T-helper 17 cell (primary cell): Measurements from ENCODE around the gene THSD4. TPM values are rescaled to one million over a fixed set of nuclear protein-coding genes. Genes with fewer than 3 reads are reported as not detected.

ENCODE experiments used
- ATAC-seq: fragments of 150-1000 bp; cut with Tn5 transposase; 2 replicates; pipeline ENCODE4 v1.10.0; 2021; ENCODE audit warnings: mild to moderate bottlenecking, moderate library complexity
- DNase-seq, 3 donors: peaks; one replicate each; pipeline versions ENCODE4 v3.0.0 to v3.0.0-alpha.2; 2020 to 2021
- H3K9me3 ChIP-seq: one replicate; pipeline ENCODE4 v1.7.0; 2013; ENCODE audit warnings: low read length, mild to moderate bottlenecking; ENCODE audit not compliant: control insufficient read depth, poor library complexity, severe bottlenecking
- H3K27ac Mint-ChIP-seq: one replicate; pipeline ENCODE4 v1.8.0; 2022; ENCODE audit warnings: mild to moderate bottlenecking, moderate library complexity, mixed read lengths
- H3K27me3 Mint-ChIP-seq: one replicate; pipeline ENCODE4 v1.8.0; 2022; ENCODE audit warnings: mixed read lengths
- H3K36me3 Mint-ChIP-seq: one replicate; pipeline ENCODE4 v1.8.0; 2022; ENCODE audit warnings: low read depth, mixed read lengths
- H3K4me1 Mint-ChIP-seq: one replicate; pipeline ENCODE4 v1.8.0; 2022; ENCODE audit warnings: mild to moderate bottlenecking, mixed read lengths
- H3K4me3 Mint-ChIP-seq: one replicate; pipeline ENCODE4 v1.8.0; 2022; ENCODE audit warnings: mild to moderate bottlenecking, moderate library complexity, mixed read lengths
- total RNA-seq, 4 donors: library from RNA in 2 of 4; stranded (reverse) in 2 of 4; gene quantifications; one replicate each; pipeline ENCODE4 v1.2.3 and lab custom pipeline; 2022 to 2026

Gene THSD4
- total RNA-seq, 2 donors from 2014 or later, result not detected

DNA sequence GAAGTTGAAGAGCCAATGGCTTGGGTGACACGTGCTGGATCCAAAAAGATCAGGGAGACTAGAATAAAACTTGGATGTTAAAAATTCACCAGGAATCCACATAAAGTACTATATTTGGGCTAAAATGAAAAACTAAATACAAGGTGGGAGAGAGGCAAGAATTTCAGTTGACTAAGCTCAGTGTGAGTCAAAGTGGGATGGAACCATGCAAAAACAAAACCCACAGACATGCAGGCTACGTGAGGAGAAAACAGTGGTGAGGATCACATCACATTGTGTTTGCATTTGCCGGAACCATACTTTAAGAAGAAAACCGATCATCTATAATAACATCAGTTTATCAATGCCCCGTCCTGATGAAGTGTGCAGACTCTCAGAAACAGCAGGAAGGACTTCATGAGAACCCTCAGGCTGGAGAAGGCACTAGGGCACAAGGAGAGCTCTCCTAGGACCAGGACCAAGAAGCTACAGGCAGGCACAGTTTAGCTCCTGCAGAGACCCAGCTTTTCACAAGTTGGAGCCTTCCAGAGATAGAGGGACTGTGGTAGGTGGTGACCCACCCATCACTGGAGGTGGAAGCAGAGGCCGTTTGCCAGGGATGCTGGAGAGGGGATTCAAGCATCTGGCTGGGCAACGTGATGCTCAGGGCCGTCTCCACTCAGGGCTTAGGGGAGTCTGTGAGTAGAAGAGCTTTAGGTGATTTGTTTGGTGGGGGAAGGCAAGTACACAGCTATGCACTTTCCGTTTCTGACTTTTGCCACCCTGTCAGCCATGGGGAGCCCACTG lies 666.1 kb downstream of the THSD4 start:
- H3K9me3 ChIP-seq, result no peaks in the 10 kb centered on the region
- no peak overlapping the region for H3K4me3 Mint-ChIP-seq
- DNase-seq, result no peak
- H3K27ac Mint-ChIP-seq, result no peak overlapping the region
- peaks cover 7% of the 10 kb centered on the region for H3K4me1 Mint-ChIP-seq
- ATAC-seq, result no peak
- H3K36me3 Mint-ChIP-seq, result no peaks in the 10 kb centered on the region
- peaks cover 41% of the 10 kb centered on the region for H3K27me3 Mint-ChIP-seq

DNA sequence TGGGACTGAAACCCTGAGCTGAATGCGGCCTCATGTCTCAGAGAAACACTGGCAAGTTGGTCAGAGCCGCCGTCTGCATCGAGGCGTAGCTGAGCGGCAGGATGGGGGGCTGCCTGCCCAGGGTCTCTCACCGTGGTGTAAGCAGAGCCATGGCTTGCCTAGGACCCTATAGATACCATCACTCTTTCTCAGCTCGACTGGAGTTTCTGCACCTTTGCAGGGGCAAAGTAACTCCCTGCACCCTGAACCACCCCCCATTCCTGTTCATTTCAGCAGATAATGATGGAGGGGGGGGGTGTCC lies 666.6 kb downstream of the THSD4 start:
- Mint-ChIP-seq H3K27ac (no peak overlapping the region), H3K36me3 (no peaks in the 10 kb centered on the region), H3K4me3 (no peak overlapping the region), H3K27me3 (peaks cover 41% of the 10 kb centered on the region), H3K4me1 (peaks cover 7% of the 10 kb centered on the region)
- no peaks in the 10 kb centered on the region for H3K9me3 ChIP-seq
- ATAC-seq (no peak), DNase-seq (no peak)

DNA sequence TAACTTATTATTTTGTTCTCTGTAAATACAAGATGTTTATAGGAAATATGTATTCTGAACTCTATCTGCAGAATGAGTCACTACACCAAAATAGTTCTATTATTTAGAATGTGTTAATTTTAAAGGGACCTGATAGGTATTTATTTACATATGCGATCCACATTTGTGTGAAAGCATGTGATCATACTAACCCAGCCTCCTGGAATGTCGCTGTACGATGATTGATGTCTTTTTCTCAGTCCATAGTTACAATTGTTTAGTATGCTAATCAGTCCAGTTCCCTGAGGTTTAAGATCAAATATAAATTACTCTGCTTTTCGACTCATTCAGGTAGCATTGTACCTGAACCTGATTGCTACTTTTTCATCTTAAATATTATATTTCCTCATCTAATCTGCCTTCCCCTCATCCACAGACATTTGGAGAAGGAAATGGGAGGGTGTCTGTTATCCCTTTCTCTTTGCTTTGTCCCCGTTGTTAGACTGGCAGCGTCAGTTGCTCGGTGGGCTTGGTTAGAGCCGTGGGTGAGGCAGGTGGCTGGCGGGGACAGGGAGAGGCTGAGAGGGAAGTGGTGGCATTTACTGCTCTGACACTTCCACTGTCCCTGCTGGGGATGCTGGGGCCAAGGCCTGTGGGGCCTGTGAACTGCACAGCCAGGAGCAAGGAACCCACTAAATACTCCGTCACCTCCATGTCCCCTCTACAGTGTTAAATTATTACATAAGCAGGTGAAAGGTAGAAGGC lies 667.3 kb downstream of the THSD4 start:
- no peak for DNase-seq
- H3K4me1 Mint-ChIP-seq, result peaks cover 7% of the 10 kb centered on the region
- ATAC-seq, result no peak
- peaks cover 45% of the 10 kb centered on the region for H3K27me3 Mint-ChIP-seq
- no peaks in the 10 kb centered on the region for H3K9me3 ChIP-seq
- no peaks in the 10 kb centered on the region for H3K36me3 Mint-ChIP-seq
- H3K27ac Mint-ChIP-seq, result no peak overlapping the region
- H3K4me3 Mint-ChIP-seq, result no peak overlapping the region

DNA sequence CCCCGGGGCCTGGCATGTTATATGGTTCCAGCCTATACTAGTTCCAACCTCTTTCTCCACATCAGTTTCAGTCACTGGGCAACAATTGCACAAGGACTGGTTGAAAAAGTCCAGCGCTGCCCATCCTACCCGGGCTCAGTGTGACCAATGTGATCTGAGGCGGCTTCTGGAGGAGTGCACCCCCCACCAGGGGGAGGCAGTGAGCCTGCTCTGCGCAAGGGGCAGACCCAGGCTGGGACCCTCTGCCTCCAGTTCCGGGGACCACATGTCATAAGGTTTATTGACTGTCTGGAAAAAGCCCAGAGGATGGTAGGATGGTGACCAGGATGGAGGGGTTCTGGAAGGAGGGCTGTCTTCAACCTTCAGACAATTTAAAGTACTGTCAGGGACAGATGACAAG lies 669.4 kb downstream of the THSD4 start:
- no peak overlapping the region for H3K27ac Mint-ChIP-seq
- H3K36me3 Mint-ChIP-seq, result no peaks in the 10 kb centered on the region
- no peaks in the 10 kb centered on the region for H3K9me3 ChIP-seq
- peaks cover 7% of the 10 kb centered on the region for H3K4me1 Mint-ChIP-seq
- H3K4me3 Mint-ChIP-seq, result no peak overlapping the region
- ATAC-seq, result no peak
- no peak for DNase-seq
- peaks cover 45% of the 10 kb centered on the region for H3K27me3 Mint-ChIP-seq

DNA sequence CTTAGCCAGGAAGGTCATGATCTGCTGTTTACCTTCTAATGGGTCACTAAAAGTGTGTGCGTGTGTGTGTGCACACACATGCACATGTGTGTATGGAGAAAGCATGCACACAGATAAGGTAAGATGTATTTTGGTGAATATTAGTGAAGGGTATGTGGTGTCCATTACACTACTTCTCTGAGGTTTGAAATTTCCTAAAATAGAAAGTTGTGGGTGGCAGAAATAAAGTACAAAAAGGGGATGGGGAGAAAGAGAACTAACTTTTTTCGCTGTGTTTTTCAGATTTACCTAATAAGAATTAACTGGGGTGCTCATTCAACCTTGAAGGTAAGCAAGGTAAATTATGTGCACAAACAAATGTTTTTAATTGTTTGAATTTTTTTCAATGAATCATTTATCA lies 670.7 kb downstream of the THSD4 start:
- no peak overlapping the region for H3K27ac Mint-ChIP-seq
- H3K4me1 Mint-ChIP-seq, result peaks cover 2% of the 10 kb centered on the region

DNA sequence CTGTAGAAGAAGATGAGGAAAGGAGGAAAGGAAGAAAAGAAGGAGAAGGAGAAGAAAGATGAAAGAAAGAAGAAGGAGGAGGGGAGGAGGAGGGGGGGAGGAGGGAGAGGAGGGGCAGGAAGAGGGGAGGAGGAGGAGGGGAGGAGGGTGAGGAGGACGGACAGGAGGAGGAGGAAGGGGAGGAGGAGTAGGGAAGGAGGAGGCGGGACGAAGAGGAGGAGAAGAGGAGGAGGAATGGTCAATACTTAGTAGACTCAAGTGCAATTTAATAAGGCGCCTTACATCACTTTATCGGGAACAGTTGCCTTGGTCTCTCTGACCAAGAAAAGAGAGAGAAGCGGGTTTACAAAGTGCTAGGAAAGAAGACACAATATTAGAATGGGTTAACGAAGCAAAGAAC lies 671.4 kb downstream of the THSD4 start:
- Mint-ChIP-seq H3K4me3 (no peak overlapping the region), H3K4me1 (peaks cover 2% of the 10 kb centered on the region), H3K27ac (no peak overlapping the region), H3K36me3 (no peaks in the 10 kb centered on the region), H3K27me3 (peaks cover 37% of the 10 kb centered on the region)
- no peak for DNase-seq
- no peak for ATAC-seq
- H3K9me3 ChIP-seq, result no peaks in the 10 kb centered on the region

More for the DNA sequence above, 670.7 kb downstream of the THSD4 start:
- peaks cover 37% of the 10 kb centered on the region for H3K27me3 Mint-ChIP-seq
- ATAC-seq (no peak), DNase-seq (no peak)
- no peaks in the 10 kb centered on the region for H3K9me3 ChIP-seq
- no peaks in the 10 kb centered on the region for H3K36me3 Mint-ChIP-seq
- no peak overlapping the region for H3K4me3 Mint-ChIP-seq

DNA sequence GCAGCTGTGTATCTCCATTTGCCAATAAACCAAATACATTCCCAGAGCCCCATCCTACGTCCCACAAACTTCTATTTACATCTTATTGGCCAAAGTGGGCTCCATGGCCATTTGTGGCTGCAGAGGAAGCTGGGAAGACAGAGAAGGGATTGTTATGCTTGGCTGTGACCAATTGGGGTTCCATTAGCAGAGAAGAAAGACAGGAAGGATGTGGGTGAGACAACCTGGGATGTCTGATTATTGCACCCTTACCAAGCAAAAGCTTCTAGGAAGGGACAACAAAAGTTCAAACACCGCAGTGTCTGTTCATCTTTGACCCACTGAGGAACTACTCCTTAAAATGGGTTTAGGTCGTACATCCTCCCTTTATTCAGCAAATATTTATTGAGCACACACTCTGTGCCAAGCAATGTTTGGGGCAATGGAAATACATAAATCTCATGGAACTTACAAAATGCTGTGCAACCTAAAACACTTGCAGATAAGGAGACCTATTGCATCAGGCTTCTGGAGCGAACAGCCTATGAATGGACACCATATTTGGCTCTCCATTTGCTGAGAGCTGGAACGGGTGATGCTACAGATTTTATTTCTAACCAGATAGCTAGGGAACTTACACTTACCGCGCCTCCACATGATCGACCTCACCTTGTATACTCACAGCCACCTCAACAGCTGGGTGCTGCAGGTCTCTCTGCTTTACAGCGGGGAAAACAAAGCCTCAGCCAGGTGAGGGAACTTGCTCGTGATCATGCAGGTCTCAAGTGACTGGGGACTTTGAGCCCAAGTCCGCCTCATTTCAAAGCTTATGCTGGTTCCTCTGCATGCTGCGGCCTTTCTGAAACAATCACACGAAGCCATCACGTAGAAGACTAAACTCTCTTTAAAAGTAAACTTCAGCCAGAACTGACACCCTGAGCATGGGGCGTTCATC lies 673.6 kb downstream of the THSD4 start:
- no peaks in the 10 kb centered on the region for H3K9me3 ChIP-seq
- no peak for ATAC-seq
- H3K36me3 Mint-ChIP-seq, result no peaks in the 10 kb centered on the region
- H3K4me3 Mint-ChIP-seq, result no peak overlapping the region
- peaks cover 2% of the 10 kb centered on the region for H3K4me1 Mint-ChIP-seq
- peaks cover 35% of the 10 kb centered on the region for H3K27me3 Mint-ChIP-seq
- no peak for DNase-seq
- H3K27ac Mint-ChIP-seq, result no peak overlapping the region

DNA sequence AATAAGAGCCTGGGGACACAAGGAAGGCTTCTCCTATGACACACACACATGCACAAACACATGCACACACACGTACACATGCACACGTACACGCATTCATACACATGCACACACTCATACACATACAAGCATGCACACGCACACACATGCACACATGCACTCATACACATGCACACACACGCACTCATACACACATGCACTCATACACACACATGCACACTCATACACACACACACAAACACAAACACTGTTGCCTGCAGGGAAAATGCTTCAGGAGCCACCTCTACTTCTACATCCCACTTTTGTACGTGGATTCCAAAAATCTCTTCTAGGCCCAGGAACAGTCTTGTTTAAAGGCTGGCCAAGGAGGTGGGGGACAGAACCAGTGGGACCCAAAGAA lies 674.3 kb downstream of the THSD4 start:
- Mint-ChIP-seq H3K36me3 (no peaks in the 10 kb centered on the region), H3K27ac (no peak overlapping the region), H3K4me1 (peaks cover 2% of the 10 kb centered on the region), H3K27me3 (peaks cover 33% of the 10 kb centered on the region), H3K4me3 (no peak overlapping the region)
- H3K9me3 ChIP-seq, result no peaks in the 10 kb centered on the region
- ATAC-seq, result no peak
- no peak for DNase-seq

DNA sequence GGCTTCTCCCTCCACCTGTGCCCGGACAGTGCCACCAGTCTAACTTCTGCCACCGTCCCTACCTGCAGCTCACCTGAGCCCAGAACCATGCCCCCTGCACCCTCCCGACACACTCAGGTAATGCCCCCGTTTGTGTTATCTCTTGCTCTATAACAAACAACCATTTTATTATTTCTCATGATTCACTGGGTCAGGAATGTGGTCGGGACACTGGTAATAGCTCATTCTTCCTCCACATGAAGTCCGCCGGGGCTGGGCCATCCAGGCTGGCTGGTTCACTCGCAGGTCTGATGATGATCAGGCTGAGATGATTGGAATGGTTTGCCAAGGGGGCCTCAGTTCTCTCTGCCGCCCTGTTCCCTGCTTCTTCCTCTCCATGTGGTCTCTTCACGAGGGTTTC lies 674.8 kb downstream of the THSD4 start:
- H3K9me3 ChIP-seq, result no peaks in the 10 kb centered on the region
- H3K4me3 Mint-ChIP-seq, result no peak overlapping the region
- H3K27ac Mint-ChIP-seq, result no peak overlapping the region
- H3K4me1 Mint-ChIP-seq, result peaks cover 2% of the 10 kb centered on the region
- no peak for DNase-seq
- H3K27me3 Mint-ChIP-seq, result peaks cover 28% of the 10 kb centered on the region
- no peak for ATAC-seq
- no peaks in the 10 kb centered on the region for H3K36me3 Mint-ChIP-seq

DNA sequence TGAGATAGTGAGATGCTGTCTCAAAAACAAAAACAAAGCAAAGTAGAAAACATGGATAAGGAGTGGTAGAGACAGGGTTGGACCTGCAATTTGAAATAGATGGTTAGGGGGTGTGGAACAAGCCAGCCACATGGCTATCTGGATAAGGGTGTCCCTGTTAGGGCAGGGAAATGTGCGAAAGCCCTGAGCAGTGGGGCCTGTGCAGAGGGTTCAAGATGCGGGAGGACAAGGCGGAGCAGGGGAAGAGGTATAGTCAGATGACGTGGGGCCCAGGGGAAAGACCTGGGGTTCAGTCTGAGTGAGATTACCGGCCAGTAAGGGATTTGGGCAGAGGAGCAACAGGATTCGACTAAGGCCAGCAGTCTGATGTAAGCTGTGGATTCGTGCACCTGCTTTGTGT lies 676.7 kb downstream of the THSD4 start:
- H3K36me3 Mint-ChIP-seq, result no peaks in the 10 kb centered on the region
- no peaks in the 10 kb centered on the region for H3K4me1 Mint-ChIP-seq
- H3K9me3 ChIP-seq, result no peaks in the 10 kb centered on the region
- peaks cover 18% of the 10 kb centered on the region for H3K27me3 Mint-ChIP-seq
- H3K27ac Mint-ChIP-seq, result no peak overlapping the region
- DNase-seq (no peak), ATAC-seq (no peak)
- no peak overlapping the region for H3K4me3 Mint-ChIP-seq

DNA sequence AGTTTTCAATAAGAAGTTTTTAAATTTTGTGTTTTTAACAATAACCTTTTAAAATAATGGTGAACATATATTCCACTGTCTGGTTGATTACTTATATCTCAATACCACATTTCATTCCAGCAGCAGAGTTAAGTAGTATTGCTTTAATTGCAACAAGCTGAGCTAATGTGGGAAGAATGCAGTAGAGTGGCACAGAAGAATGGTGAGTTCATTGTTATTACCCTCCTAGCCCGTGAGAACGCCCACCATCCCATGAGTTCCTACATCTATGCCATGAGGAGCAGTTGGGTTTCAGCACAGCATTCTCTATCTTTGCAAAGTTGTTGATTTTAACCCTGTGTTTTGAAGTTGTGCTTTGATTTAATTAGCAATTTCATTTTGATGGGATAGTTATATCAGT lies 677.2 kb downstream of the THSD4 start:
- Mint-ChIP-seq H3K27me3 (peaks cover 14% of the 10 kb centered on the region), H3K4me1 (no peaks in the 10 kb centered on the region), H3K4me3 (no peak overlapping the region), H3K27ac (no peak overlapping the region), H3K36me3 (no peaks in the 10 kb centered on the region)
- no peak for DNase-seq
- ATAC-seq, result no peak
- no peaks in the 10 kb centered on the region for H3K9me3 ChIP-seq

DNA sequence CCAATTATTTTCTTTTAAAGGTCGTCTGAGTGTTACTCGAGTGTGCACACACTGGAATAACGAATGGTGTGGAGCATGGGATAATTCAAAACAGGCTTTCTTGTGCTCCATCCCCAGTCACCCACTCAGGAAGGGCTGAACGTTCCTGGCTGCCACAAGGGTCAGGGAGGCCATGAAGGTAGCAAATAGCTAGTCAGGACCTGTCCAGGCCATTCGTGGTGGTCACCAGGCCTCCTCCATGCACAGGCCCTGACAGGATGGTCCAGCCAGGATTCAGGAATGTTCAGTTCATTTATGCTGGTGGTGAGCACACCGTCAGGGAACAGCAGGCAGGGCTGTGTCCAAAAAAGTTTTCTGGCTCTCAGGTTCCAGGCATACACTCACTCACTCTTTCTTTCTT lies 683.4 kb downstream of the THSD4 start:
- ATAC-seq (no peak), DNase-seq (no peak)
- Mint-ChIP-seq H3K4me3 (no peak overlapping the region), H3K36me3 (peaks cover 4% of the 10 kb centered on the region), H3K4me1 (no peaks in the 10 kb centered on the region), H3K27ac (no peak overlapping the region), H3K27me3 (peaks cover 42% of the 10 kb centered on the region)
- no peaks in the 10 kb centered on the region for H3K9me3 ChIP-seq

DNA sequence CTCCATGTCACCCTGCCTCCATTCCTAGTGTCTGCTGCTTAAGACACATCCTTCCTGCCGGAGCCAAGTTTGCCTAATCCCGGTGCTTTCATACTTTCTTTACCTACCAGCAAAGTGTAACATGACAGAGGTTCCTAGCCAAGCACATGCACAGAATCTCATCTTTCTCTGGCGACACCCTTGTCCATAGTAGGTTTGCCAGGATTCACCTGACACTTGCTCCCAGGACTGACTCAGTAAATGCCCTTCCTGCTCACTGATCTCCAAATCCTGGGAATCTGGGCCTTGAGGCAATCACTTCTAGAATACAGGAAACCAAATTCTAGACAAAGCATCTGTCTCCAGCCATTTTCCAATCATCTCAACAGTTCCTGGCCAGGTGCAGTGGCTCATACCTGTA lies 684.9 kb downstream of the THSD4 start:
- no peaks in the 10 kb centered on the region for H3K9me3 ChIP-seq
- Mint-ChIP-seq H3K4me3 (no peak overlapping the region), H3K4me1 (peaks cover 2% of the 10 kb centered on the region), H3K36me3 (peaks cover 4% of the 10 kb centered on the region), H3K27ac (no peak overlapping the region), H3K27me3 (peaks cover 50% of the 10 kb centered on the region)
- ATAC-seq (no peak), DNase-seq (no peak)
